22Rv1 (cell line): ENCODE data around the gene XIRP1.
"Not testable (repeated sequence)": the region's sequence is repeated elsewhere in the genome, so short reads cannot be mapped to it uniquely, and the experiment has no call there.

Experiments used
- H3K27ac ChIP-seq: fragments of 450-650 bp; 2 replicates; pipeline ENCODE4 v1.5.1; 2017
- ZFX ChIP-seq: fragments of 450-650 bp; IDR thresholded peaks from 2 replicates; pipeline ENCODE4 v1.6.1; 2017; ENCODE audit warnings: antibody characterized with exemption, borderline replicate concordance
- TF ChIP-seq, protein P1 (sequence below): fragments of 450-650 bp; IDR thresholded peaks from 2 replicates; pipeline ENCODE4 v1.5.1; 2017; ENCODE audit warnings: mild to moderate bottlenecking

The XIRP1 gene

DNA sequence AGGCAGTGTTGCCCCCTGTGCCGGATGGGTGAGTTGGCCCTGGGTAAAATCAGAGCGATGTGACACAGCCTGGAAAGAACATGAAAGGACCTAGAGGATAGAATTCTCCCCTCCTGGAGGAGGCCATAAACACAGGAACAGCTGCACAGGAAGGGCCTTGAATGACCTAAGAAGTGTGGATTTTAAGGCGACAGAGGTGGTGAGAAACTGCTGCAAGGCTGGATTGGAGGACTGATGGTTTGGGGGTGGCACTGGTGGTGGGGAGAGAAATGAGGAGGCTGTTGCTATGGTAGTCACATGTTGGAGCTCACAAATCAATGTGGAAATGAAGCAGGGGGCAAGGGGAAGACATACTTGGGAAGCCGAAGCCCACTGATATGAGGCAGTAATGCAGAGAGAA lies 13.8 kb downstream of the XIRP1 start:
- peak overlapping the region; percentile 78 for H3K27ac ChIP-seq
- TF ChIP-seq ZFX, result no peak

DNA sequence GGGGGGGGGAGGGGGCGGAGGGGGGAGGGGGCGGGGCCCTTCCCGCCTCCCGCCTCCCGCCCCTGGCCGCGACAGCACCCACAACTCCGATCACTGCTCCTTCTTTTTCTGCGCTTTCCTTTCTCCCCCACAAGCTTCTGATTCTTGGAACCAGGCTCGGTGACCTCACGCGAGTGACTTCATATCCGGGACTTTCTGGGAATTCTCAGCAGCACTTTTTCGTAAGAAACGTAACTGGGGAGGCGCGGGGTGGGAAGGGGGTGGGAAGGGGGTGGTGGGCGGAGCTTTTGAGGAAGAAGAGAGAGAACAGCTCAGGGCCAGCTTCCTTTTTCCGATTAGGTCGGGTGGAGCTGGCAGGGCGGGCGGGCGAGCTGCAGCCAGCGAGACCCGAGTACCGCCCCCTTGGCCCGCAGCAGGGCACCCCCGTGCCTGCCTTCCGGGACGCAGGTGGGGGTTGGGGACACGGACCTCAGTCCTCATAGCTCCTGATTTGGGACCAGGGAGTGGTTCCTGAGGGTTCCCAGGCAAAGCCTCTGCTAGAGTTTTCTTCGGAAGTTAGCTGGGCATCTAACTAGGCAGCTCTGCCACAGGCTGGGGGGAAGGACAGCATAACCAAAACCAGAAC lies 14.6 kb downstream of the XIRP1 start:
- peak overlapping the region; percentile 78 for H3K27ac ChIP-seq
- TF ChIP-seq ZFX, result no peak
- TF ChIP-seq, protein P1, sequence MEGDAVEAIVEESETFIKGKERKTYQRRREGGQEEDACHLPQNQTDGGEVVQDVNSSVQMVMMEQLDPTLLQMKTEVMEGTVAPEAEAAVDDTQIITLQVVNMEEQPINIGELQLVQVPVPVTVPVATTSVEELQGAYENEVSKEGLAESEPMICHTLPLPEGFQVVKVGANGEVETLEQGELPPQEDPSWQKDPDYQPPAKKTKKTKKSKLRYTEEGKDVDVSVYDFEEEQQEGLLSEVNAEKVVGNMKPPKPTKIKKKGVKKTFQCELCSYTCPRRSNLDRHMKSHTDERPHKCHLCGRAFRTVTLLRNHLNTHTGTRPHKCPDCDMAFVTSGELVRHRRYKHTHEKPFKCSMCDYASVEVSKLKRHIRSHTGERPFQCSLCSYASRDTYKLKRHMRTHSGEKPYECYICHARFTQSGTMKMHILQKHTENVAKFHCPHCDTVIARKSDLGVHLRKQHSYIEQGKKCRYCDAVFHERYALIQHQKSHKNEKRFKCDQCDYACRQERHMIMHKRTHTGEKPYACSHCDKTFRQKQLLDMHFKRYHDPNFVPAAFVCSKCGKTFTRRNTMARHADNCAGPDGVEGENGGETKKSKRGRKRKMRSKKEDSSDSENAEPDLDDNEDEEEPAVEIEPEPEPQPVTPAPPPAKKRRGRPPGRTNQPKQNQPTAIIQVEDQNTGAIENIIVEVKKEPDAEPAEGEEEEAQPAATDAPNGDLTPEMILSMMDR, result no peak

DNA sequence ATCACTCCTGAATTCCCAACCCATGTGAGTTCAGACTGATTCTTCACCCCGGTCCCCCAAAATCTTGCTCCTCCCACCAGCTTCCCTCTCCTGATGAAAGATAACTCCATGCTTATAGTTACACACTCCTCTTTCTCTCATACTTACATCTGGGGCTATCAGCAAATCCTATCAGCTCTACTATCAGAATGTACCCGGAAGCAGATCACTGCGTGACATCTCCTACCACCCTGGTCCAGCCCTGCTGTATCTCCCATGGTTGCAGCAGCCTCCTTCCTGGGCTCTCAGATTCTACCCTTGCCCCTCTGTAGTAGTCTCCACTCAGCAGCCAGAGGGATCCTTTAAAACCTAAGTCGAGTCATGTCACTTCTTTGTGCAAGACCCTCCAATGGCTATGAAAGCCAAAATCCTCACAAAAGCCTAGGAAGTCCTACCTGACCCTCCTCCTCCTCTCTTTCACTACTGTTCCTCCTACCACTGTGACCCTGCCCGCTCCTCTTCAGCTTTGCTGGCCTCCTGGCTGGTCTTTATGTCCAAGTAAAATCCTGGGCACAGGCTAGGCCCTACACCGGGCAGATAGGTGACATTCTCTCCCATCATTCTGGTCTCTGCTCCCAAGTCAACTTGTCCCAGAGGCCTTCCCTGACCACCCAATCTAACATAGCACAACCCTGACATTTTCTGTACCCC lies 16.2 kb downstream of the XIRP1 start:
- H3K27ac ChIP-seq, result peak overlapping the region; percentile 78
- TF ChIP-seq, protein P1, result no peak

DNA sequence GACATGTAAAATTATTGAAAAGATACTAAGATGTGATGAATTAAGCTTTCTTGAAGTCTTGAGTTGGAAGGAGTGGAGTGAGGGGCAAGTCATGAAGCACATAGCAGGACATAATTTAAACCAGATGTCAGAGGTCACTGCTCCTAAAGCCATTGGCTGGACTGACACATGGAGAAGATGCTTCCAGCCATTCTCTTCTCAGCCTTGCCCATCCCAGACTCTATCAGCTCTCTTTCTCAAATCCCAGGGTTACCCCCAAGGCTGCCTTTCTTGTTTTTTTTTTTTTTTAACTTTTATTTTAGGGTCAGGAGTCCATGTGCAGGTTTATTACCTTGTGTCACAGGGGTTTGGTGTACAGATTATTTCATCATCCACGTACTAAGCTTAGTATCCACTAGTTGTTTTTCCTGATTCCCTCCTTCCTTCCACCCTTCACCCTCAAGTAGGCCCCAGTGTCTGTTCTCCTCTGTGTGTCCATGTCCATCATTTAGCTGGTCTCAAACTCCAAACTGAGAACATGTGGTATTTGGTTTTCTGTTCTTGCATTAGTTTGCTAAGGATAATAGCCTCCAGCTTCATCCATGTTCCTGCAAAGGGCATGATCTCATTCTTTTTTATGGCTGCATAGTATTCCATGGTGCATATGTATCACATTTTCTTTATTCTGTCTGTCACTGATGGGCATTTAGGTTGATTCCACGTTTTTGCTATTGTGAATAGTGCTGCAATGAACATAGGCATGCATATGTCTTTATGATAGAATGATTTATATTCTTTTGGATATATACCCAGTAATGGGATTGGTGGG lies 18.9 kb downstream of the XIRP1 start:
- H3K27ac ChIP-seq, result no peak overlapping the region
- TF ChIP-seq, protein P1, result no peak
- TF ChIP-seq ZFX, result no peak

DNA sequence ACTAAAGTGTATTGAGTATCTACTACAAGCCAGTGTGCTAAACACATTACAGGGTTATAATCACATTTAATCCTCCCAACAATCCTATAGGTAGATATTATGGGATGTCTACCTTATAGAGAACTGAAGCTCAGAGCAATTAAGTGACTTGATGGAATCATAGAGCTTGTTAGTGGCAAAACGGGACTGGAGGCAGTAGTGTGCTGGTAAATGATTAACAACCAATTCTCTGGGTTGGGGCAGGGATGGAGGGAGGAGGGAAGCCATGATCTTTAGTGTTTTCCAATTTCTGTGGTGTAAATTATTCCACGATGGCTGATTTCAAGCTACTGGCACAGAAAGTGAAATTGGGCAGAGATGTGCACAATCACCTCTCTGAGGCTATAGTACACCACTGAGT lies 20.5 kb downstream of the XIRP1 start:
- no peak for TF ChIP-seq ZFX
- TF ChIP-seq, protein P1, result no peak
- H3K27ac ChIP-seq, result no peak overlapping the region

DNA sequence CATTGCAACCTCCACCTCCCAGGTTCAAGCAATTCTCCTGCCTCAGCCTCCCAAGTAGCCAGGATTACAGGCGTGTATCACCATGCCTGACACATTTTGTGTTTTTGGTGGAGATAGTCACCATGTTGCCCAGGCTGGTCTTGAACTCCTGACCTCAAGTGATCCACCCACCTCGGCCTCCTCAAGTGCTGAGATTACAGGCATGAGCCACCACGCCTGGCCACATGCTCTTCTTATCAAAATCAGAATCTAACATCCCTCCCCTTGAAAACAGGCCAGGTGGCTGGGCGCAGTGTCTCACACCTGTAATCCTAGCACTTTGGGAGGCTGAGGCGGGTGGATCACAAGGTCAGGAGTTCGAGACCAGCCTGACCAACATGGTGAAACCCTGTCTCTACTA lies 21.5 kb downstream of the XIRP1 start:
- not testable (repeated sequence) for H3K27ac ChIP-seq

DNA sequence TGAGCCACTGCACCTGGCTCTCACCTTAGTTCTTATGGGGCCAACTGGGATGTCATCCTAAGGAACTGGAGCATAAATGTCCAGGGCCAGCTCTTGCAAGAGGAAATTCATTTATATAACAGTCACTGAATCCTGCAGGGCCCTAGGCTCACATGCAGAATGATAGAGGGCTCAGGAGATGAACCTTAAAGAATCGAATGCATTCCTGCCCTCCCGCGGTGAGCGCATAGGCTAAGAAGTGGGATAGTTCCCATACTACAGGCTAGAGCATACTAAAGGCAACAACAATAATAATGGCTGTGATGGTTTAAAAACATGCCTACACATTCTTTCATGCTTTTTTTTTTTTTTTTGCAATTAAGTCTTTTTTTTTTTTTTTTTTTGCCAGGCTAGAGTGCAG lies 21.9 kb downstream of the XIRP1 start:
- no peak overlapping the region for H3K27ac ChIP-seq
- no peak for TF ChIP-seq ZFX
- TF ChIP-seq, protein P1, result no peak

DNA sequence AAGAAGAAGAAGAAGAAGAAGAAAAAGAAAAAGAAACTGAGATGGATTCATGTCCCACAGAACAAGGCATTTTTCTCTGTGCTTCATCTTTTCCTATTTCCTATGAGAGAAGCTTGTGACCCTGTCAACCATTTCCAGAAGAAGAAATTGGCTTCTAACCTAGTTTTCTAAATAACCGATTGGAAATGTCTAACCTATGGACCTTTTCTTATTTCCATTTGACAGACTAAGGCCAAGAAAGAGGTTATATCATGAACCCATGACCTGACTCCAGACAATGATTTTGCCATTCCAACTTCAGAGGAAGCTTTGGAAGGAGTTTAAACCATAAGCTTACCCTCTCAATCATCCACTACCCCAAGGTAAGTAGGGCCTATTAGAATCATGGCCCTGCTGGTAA lies 22.7 kb downstream of the XIRP1 start:
- TF ChIP-seq ZFX, result no peak
- TF ChIP-seq, protein P1, result no peak
- H3K27ac ChIP-seq, result no peak overlapping the region
